WTC11 (cell line): ENCODE data around the gene NAT8L. TPM values are rescaled to one million over a fixed set of nuclear protein-coding genes. Genes with fewer than 3 reads are reported as not detected.
A peak's percentile ranks its signal among the peaks of the same experiment; 100 is the strongest.

ENCODE experiments used
- ATAC-seq: fragments of 200-7000 bp; cut with Tn5 transposase; 2 replicates; pipeline ENCODE4 v1.10.0; 2021; ENCODE audit warnings: mild to moderate bottlenecking, moderate library complexity
- CTCF ChIA-PET: fragments of 300-600 bp; sonication (Branson Sonifier 250); formaldehyde crosslinking; loops from one replicate; lab custom pipeline; 2021; ENCODE audit warnings: antibody characterized with exemption; lab: Charles Lee
- POLR2A ChIA-PET: fragments of 350-600 bp; sonication (Branson Sonifier 250); formaldehyde crosslinking; loops from one replicate; lab custom pipeline; 2021; ENCODE audit warnings: antibody characterized with exemption; lab: Charles Lee
- DNase-seq: peaks from one replicate; pipeline ENCODE4 v3.0.0; 2021; ENCODE audit warnings: low spot score
- H3K27ac Mint-ChIP-seq: 2 replicates; pipeline ENCODE4 v1.8.0; 2021; ENCODE audit warnings: mixed read lengths
- H3K27me3 Mint-ChIP-seq: 2 replicates; pipeline ENCODE4 v1.8.0; 2021; ENCODE audit warnings: low read depth, mild to moderate bottlenecking, moderate library complexity, mixed read lengths
- H3K36me3 Mint-ChIP-seq: 2 replicates; pipeline ENCODE4 v1.8.0; 2021; ENCODE audit warnings: mixed read lengths
- H3K4me1 Mint-ChIP-seq: 2 replicates; pipeline ENCODE4 v1.8.0; 2022; ENCODE audit warnings: mixed read lengths
- H3K4me3 Mint-ChIP-seq: 2 replicates; pipeline ENCODE4 v1.8.0; 2021; ENCODE audit warnings: mild to moderate bottlenecking, moderate library complexity, mixed read lengths
- H3K9me3 Mint-ChIP-seq: 2 replicates; pipeline ENCODE4 v1.8.0; 2021; ENCODE audit warnings: mixed read lengths
- ATF6 ChIP-seq: sonication (generic); formaldehyde crosslinking; IDR thresholded peaks from 2 replicates; pipeline ENCODE4 v1.8.1; 2023; ENCODE audit warnings: mild to moderate bottlenecking, missing genetic modification reagents
- CBFB ChIP-seq: sonication (generic); formaldehyde crosslinking; IDR thresholded peaks from 2 replicates; pipeline ENCODE4 v1.8.1; 2022; ENCODE audit warnings: mild to moderate bottlenecking, low read depth, missing genetic modification reagents
- ESRRA ChIP-seq: sonication (generic); formaldehyde crosslinking; IDR thresholded peaks from 2 replicates; pipeline ENCODE4 v1.8.1; 2022; ENCODE audit warnings: mild to moderate bottlenecking, missing genetic modification reagents, borderline replicate concordance
- ETV6 ChIP-seq: sonication (generic); formaldehyde crosslinking; IDR thresholded peaks from 2 replicates; pipeline ENCODE4 v1.8.1; 2022; ENCODE audit warnings: mild to moderate bottlenecking, missing genetic modification reagents
- FOXJ3 ChIP-seq: sonication (generic); formaldehyde crosslinking; IDR thresholded peaks from 2 replicates; pipeline ENCODE4 v1.9.0; 2021; ENCODE audit warnings: missing genetic modification reagents, mild to moderate bottlenecking, borderline replicate concordance
- GRHL2 ChIP-seq: fragments of 250-450 bp; sonication (Bioruptor Pico); IDR thresholded peaks from 2 replicates; pipeline ENCODE4 v1.8.0; 2022; ENCODE audit warnings: mild to moderate bottlenecking, moderate library complexity; ENCODE audit not compliant: insufficient replicate concordance, severe bottlenecking
- JUN ChIP-seq: sonication (generic); formaldehyde crosslinking; IDR thresholded peaks from 2 replicates; pipeline ENCODE4 v1.8.0; 2023; ENCODE audit warnings: mild to moderate bottlenecking, missing genetic modification reagents
- MYBL2 ChIP-seq: sonication (generic); formaldehyde crosslinking; IDR thresholded peaks from 2 replicates; pipeline ENCODE4 v1.8.1; 2023; ENCODE audit warnings: mild to moderate bottlenecking, moderate library complexity, missing genetic modification reagents
- NFATC4 ChIP-seq: fragments of 250-450 bp; sonication (Bioruptor Pico); IDR thresholded peaks from 2 replicates; pipeline ENCODE4 v1.9.0; 2021; ENCODE audit warnings: mild to moderate bottlenecking
- NR3C1 ChIP-seq: sonication (generic); formaldehyde crosslinking; conservative IDR thresholded peaks from 2 replicates; pipeline ENCODE4 v1.8.1; 2023; ENCODE audit warnings: low read depth, mild to moderate bottlenecking, missing genetic modification reagents
- STAT6 ChIP-seq: sonication (generic); formaldehyde crosslinking; conservative IDR thresholded peaks from 2 replicates; pipeline ENCODE4 v1.8.1; 2023; ENCODE audit warnings: mild to moderate bottlenecking, low read depth, missing genetic modification reagents, moderate library complexity
- ZNF219 ChIP-seq: sonication (generic); formaldehyde crosslinking; IDR thresholded peaks from 2 replicates; pipeline ENCODE4 v1.8.0; 2023; ENCODE audit warnings: missing genetic modification reagents, mild to moderate bottlenecking, borderline replicate concordance
- ZNF396 ChIP-seq: fragments of 250-450 bp; sonication (Bioruptor Pico); IDR thresholded peaks from 2 replicates; pipeline ENCODE4 v1.8.0; 2021; ENCODE audit warnings: mild to moderate bottlenecking, moderate library complexity, borderline replicate concordance
- total RNA-seq: library from RNA; stranded (reverse); gene quantifications from 3 replicates; pipeline ENCODE4 v1.2.3, GENCODE V29; 2021
- TF ChIP-seq, protein P1 (sequence below): sonication (generic); formaldehyde crosslinking; IDR thresholded peaks from 2 replicates; pipeline ENCODE4 v1.8.1; 2022; ENCODE audit warnings: missing genetic modification reagents, borderline replicate concordance
- TF ChIP-seq, protein P2 (sequence below): sonication (generic); formaldehyde crosslinking; IDR thresholded peaks from 2 replicates; pipeline ENCODE4 v1.8.1; 2023; ENCODE audit warnings: mild to moderate bottlenecking, moderate library complexity, missing genetic modification reagents
- TF ChIP-seq, protein P3 (sequence below): sonication (generic); formaldehyde crosslinking; IDR thresholded peaks from 2 replicates; pipeline ENCODE4 v1.8.0; 2022; ENCODE audit warnings: missing genetic modification reagents
- TF ChIP-seq, protein P4 (sequence below): sonication (generic); formaldehyde crosslinking; IDR thresholded peaks from 2 replicates; pipeline ENCODE4 v1.8.0; 2022; ENCODE audit warnings: mild to moderate bottlenecking, missing genetic modification reagents

The NAT8L gene
- total RNA-seq, 1 experiment from 2014 or later: 20.0 TPM

GRCh38 chr4:2079926-2080325 lies 20.8 kb downstream of the NAT8L start (continued):
- TF ChIP-seq, protein P1, sequence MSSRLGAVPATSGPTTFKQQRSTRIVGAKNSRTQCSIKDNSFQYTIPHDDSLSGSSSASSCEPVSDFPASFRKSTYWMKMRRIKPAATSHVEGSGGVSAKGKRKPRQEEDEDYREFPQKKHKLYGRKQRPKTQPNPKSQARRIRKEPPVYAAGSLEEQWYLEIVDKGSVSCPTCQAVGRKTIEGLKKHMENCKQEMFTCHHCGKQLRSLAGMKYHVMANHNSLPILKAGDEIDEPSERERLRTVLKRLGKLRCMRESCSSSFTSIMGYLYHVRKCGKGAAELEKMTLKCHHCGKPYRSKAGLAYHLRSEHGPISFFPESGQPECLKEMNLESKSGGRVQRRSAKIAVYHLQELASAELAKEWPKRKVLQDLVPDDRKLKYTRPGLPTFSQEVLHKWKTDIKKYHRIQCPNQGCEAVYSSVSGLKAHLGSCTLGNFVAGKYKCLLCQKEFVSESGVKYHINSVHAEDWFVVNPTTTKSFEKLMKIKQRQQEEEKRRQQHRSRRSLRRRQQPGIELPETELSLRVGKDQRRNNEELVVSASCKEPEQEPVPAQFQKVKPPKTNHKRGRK (CRISPR knock-in tag): no peak
- TF ChIP-seq ZNF396 (CRISPR knock-in tag) (no peak), ATF6 (no peak)

DNA sequence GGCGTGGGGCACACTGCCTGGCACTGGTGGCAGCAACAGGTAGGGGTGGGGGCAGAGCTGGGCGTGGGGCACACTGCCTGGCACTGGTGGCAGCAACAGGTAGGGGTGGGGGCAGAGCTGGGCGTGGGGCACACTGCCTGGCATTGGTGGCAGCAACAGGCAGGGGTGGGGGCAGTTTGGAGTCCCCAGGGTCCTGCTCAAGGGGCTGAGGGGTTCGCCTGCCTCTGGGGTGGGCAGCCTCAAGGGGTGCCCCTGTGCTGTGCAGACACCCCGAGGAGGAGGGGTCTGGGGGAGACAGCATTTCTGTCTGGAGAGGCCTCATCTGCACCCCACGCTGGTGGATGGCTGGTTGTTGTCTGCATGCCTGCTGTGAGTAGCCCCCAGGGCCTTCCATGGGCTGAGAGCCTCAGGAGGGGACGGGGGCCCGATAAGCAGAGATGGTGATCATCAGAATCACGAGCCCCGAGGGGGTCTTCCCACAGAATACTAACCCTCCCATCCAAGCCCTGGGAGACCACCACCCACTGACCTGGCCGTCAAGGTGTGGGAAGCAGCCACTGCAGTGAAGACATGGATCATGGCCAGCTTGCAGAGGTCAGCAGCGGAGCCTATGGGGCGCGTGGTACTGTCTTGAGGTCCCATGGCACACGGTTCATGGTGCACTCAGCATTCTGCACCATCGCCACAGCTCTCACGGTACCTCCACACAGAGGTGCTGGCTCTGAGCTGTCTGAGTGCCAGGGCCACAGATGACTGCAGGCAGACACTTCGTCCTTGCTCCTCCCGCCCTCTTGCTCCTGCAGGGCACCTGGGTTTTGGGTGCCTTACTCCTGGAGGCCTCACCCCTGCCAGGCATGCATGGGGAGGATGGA lies 21.5 kb downstream of the NAT8L start:
- Mint-ChIP-seq H3K27me3 (no peaks in the 10 kb centered on the region; the same call in none of the 2 replicates), H3K4me1 (no peaks in the 10 kb centered on the region), H3K27ac (no peak overlapping the region), H3K4me3 (no peak overlapping the region), H3K36me3 (no peaks in the 10 kb centered on the region), H3K9me3 (no peaks in the 10 kb centered on the region)
- ATAC-seq (no peak), DNase-seq (no peak)
- no peak for TF ChIP-seq MYBL2 (CRISPR knock-in tag)
- TF ChIP-seq JUN (CRISPR knock-in tag): no peak
- no peak for TF ChIP-seq ESRRA (CRISPR knock-in tag)
- no peak for TF ChIP-seq NFATC4 (CRISPR knock-in tag)
- TF ChIP-seq, protein P2, sequence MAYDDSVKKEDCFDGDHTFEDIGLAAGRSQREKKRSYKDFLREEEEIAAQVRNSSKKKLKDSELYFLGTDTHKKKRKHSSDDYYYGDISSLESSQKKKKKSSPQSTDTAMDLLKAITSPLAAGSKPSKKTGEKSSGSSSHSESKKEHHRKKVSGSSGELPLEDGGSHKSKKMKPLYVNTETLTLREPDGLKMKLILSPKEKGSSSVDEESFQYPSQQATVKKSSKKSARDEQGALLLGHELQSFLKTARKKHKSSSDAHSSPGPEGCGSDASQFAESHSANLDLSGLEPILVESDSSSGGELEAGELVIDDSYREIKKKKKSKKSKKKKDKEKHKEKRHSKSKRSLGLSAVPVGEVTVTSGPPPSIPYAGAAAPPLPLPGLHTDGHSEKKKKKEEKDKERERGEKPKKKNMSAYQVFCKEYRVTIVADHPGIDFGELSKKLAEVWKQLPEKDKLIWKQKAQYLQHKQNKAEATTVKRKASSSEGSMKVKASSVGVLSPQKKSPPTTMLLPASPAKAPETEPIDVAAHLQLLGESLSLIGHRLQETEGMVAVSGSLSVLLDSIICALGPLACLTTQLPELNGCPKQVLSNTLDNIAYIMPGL (CRISPR knock-in tag): no peak
- ChIA-PET POLR2A (no interaction called here), CTCF (no interaction called here)

GRCh38 chr4:2081540-2081939 lies 22.4 kb downstream of the NAT8L start:
- no peak overlapping the region for H3K4me3 Mint-ChIP-seq
- ATAC-seq (no peak), DNase-seq (no peak)
- no peaks in the 10 kb centered on the region; the same call in none of the 2 replicates for H3K27me3 Mint-ChIP-seq
- H3K4me1 Mint-ChIP-seq: no peaks in the 10 kb centered on the region
- ChIA-PET POLR2A (no interaction called here), CTCF (no interaction called here)
- no peaks in the 10 kb centered on the region for H3K9me3 Mint-ChIP-seq
- 0 out of 2 replicates have a peak overlapping the region, but pooled peaks have one; percentile 63 for H3K27ac Mint-ChIP-seq
- H3K36me3 Mint-ChIP-seq: no peaks in the 10 kb centered on the region
- TF ChIP-seq NFATC4 (CRISPR knock-in tag) (no peak), FOXJ3 (CRISPR knock-in tag) (no peak), ZNF219 (CRISPR knock-in tag) (no peak), NR3C1 (no peak), ETV6 (CRISPR knock-in tag) (no peak), MYBL2 (CRISPR knock-in tag) (no peak), GRHL2 (CRISPR knock-in tag) (no peak), STAT6 (CRISPR knock-in tag) (no peak), CBFB (CRISPR knock-in tag) (no peak), ATF6 (no peak)
- TF ChIP-seq, protein P3, sequence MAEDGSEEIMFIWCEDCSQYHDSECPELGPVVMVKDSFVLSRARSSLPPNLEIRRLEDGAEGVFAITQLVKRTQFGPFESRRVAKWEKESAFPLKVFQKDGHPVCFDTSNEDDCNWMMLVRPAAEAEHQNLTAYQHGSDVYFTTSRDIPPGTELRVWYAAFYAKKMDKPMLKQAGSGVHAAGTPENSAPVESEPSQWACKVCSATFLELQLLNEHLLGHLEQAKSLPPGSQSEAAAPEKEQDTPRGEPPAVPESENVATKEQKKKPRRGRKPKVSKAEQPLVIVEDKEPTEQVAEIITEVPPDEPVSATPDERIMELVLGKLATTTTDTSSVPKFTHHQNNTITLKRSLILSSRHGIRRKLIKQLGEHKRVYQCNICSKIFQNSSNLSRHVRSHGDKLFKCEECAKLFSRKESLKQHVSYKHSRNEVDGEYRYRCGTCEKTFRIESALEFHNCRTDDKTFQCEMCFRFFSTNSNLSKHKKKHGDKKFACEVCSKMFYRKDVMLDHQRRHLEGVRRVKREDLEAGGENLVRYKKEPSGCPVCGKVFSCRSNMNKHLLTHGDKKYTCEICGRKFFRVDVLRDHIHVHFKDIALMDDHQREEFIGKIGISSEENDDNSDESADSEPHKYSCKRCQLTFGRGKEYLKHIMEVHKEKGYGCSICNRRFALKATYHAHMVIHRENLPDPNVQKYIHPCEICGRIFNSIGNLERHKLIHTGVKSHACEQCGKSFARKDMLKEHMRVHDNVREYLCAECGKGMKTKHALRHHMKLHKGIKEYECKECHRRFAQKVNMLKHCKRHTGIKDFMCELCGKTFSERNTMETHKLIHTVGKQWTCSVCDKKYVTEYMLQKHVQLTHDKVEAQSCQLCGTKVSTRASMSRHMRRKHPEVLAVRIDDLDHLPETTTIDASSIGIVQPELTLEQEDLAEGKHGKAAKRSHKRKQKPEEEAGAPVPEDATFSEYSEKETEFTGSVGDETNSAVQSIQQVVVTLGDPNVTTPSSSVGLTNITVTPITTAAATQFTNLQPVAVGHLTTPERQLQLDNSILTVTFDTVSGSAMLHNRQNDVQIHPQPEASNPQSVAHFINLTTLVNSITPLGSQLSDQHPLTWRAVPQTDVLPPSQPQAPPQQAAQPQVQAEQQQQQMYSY: no peak
- TF ChIP-seq, protein P4, sequence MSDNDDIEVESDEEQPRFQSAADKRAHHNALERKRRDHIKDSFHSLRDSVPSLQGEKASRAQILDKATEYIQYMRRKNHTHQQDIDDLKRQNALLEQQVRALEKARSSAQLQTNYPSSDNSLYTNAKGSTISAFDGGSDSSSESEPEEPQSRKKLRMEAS (CRISPR knock-in tag): no peak
